Mesenchymal stem cell (in vitro differentiated cells and primary cell): ENCODE data around the gene SLC9A8.

Source experiments
- DNase-seq: peaks from one replicate; pipeline ENCODE4 v3.0.0-alpha.2; 2013
- H2AFZ ChIP-seq: one replicate; pipeline ENCODE4 v1.6.1; 2013; ENCODE audit warnings: low read depth, mild to moderate bottlenecking, control low read depth, inconsistent platforms, low read length, moderate library complexity
- H2AK5ac ChIP-seq: 2 replicates; pipeline ENCODE4 v1.6.1; 2013; ENCODE audit warnings: low read length, moderate library complexity, mild to moderate bottlenecking, inconsistent platforms; ENCODE audit not compliant: severe bottlenecking
- H2BK120ac ChIP-seq: one replicate; pipeline ENCODE4 v1.6.1; 2013; ENCODE audit warnings: low read depth, mild to moderate bottlenecking, inconsistent platforms, low read length, moderate library complexity
- H2BK12ac ChIP-seq, 2 experiments: one replicate each; pipeline ENCODE4 v1.6.1; 2013; ENCODE audit warnings: inconsistent platforms in 2 of 2, low read length in 2 of 2, mild to moderate bottlenecking in 2 of 2, moderate library complexity in 2 of 2, control low read depth in 1 of 2
- H2BK15ac ChIP-seq: one replicate; pipeline ENCODE4 v1.6.1; 2013; ENCODE audit warnings: mild to moderate bottlenecking, low read depth, inconsistent platforms; ENCODE audit not compliant: poor library complexity, severe bottlenecking
- H2BK5ac ChIP-seq: 2 replicates; pipeline ENCODE4 v1.6.1; 2013; ENCODE audit warnings: low read depth, mild to moderate bottlenecking, low read length, control low read depth, inconsistent platforms; ENCODE audit not compliant: poor library complexity, severe bottlenecking
- H3K14ac ChIP-seq, 2 experiments: one replicate each; pipeline ENCODE4 v1.6.1; 2013; ENCODE audit warnings: inconsistent platforms in 2 of 2, low read length in 2 of 2, control low read depth in 1 of 2, mild to moderate bottlenecking in 1 of 2, moderate library complexity in 1 of 2
- H3K18ac ChIP-seq, 2 experiments: one replicate each; pipeline ENCODE4 v1.6.1; 2013; ENCODE audit warnings: inconsistent platforms in 2 of 2, low read length in 2 of 2, control low read depth in 1 of 2, low read depth in 1 of 2, mild to moderate bottlenecking in 1 of 2
- H3K23ac ChIP-seq, 2 experiments: one replicate each; pipeline ENCODE4 v1.6.1; 2013; ENCODE audit warnings: inconsistent platforms in 2 of 2, low read length in 2 of 2, mild to moderate bottlenecking in 2 of 2, moderate library complexity in 2 of 2, control low read depth in 1 of 2
- H3K27ac ChIP-seq: 2 replicates; pipeline ENCODE4 v1.5.1; 2013; ENCODE audit warnings: mild to moderate bottlenecking, moderate library complexity, low read length, control low read depth, inconsistent platforms; ENCODE audit not compliant: poor library complexity, severe bottlenecking
- H3K27me3 ChIP-seq, 2 experiments: 2 replicates each; pipeline versions ENCODE4 v1.6.1 to v1.7.0; 2013; ENCODE audit warnings: low read length in 2 of 2, mild to moderate bottlenecking in 2 of 2, moderate library complexity in 2 of 2, control low read depth in 1 of 2, inconsistent platforms in 1 of 2; ENCODE audit not compliant: control insufficient read depth in 1 of 2, insufficient read depth in 1 of 2
- H3K36me3 ChIP-seq, 2 experiments: 2 replicates each; pipeline versions ENCODE4 v1.6.1 to v1.7.0; 2013; ENCODE audit warnings: low read length in 2 of 2, control low read depth in 1 of 2, inconsistent platforms in 1 of 2, low read depth in 1 of 2, mild to moderate bottlenecking in 1 of 2; ENCODE audit not compliant: insufficient read depth in 2 of 2, control insufficient read depth in 1 of 2
- H3K4ac ChIP-seq, 2 experiments: one replicate each; pipeline ENCODE4 v1.6.1; 2013; ENCODE audit warnings: inconsistent platforms in 2 of 2, low read length in 2 of 2, mild to moderate bottlenecking in 2 of 2, moderate library complexity in 2 of 2, control low read depth in 1 of 2, low read depth in 1 of 2
- H3K4me1 ChIP-seq: 2 replicates; pipeline ENCODE4 v1.6.1; 2013; ENCODE audit warnings: low read depth, low read length, control low read depth; ENCODE audit not compliant: control insufficient read depth, insufficient read depth
- H3K4me2 ChIP-seq: 2 replicates; pipeline ENCODE4 v1.6.1; 2013; ENCODE audit warnings: low read length, mild to moderate bottlenecking, inconsistent platforms; ENCODE audit not compliant: poor library complexity, severe bottlenecking
- H3K4me3 ChIP-seq, 2 experiments: 2 replicates each; pipeline versions ENCODE4 v1.5.1 to v1.7.0; 2013; ENCODE audit warnings: low read length in 2 of 2, mild to moderate bottlenecking in 2 of 2, control low read depth in 1 of 2, low read depth in 1 of 2; ENCODE audit not compliant: insufficient read depth in 1 of 2
- H3K79me1 ChIP-seq: replicated peaks from 2 replicates; pipeline ENCODE4 v1.6.1; 2013; ENCODE audit warnings: mild to moderate bottlenecking, control low read depth, low read length, inconsistent platforms; ENCODE audit not compliant: poor library complexity, severe bottlenecking
- H3K9ac ChIP-seq: 2 replicates; pipeline ENCODE4 v1.7.0; 2013; ENCODE audit warnings: mild to moderate bottlenecking, low read length, moderate library complexity
- H3K9me3 ChIP-seq: 2 replicates; pipeline ENCODE4 v1.7.0; 2013; ENCODE audit warnings: mild to moderate bottlenecking, low read length; ENCODE audit not compliant: control insufficient read depth
- H4K8ac ChIP-seq: one replicate; pipeline ENCODE4 v1.6.1; 2013; ENCODE audit warnings: inconsistent platforms, mild to moderate bottlenecking, low read length, moderate library complexity
- H4K91ac ChIP-seq: one replicate; pipeline ENCODE4 v1.6.1; 2013; ENCODE audit warnings: mild to moderate bottlenecking, low read length, inconsistent platforms
- WGBS: methylation state at CpG from one replicate; pipeline ENCODE4 v1.1.7; 2013; ENCODE audit warnings: mixed read lengths; 5-methylcytosine and 5-hydroxymethylcytosine counted together

The SLC9A8 gene

DNA sequence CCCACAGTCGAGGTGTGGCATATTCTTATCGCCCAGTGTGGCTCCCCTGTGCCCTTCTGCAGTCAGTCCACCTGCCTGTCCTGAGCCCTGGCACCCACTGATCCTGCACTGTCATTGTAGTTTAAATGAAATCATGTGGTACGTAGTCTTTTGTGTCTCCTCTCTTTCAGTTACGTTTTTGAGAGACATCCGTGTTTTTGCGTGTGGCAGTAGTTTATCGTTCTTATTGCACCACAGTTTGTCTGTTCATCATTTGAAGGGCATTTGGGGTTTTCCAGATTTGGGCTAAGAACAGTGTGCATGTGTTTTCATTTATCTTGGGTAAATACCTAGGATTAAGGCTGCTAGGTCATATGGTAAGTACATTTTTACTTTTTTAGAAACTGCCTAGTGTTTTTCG is 53.4 kb downstream of the SLC9A8 start:
- no peak overlapping the region for H2BK15ac ChIP-seq
- no peak overlapping the region for H3K23ac ChIP-seq
- H2AK5ac ChIP-seq = no peak overlapping the region
- no peak overlapping the region for H3K14ac ChIP-seq
- no peak overlapping the region for H3K4ac ChIP-seq
- no peak for DNase-seq
- no peaks in the 10 kb centered on the region for H3K27me3 ChIP-seq
- WGBS = 95% methylated on average over 7 of the region's 8 CpGs
- H3K9ac ChIP-seq = peak overlapping the region; percentile 81
- H3K9me3 ChIP-seq = no peaks in the 10 kb centered on the region
- H3K4me2 ChIP-seq = no peak overlapping the region
- no peak overlapping the region for H2BK12ac ChIP-seq
- H3K4me1 ChIP-seq = peaks cover 2% of the 10 kb centered on the region
- no peak overlapping the region for H4K91ac ChIP-seq
- no peak overlapping the region for H2AFZ ChIP-seq
- H3K4me3 ChIP-seq = peak overlapping the region in 1 of 2 experiments; percentile 47
- H3K18ac ChIP-seq = no peak overlapping the region
- no peaks in the 10 kb centered on the region for H3K79me1 ChIP-seq
- no peak overlapping the region for H2BK120ac ChIP-seq
- no peak overlapping the region for H4K8ac ChIP-seq
- no peak overlapping the region for H2BK5ac ChIP-seq
- H3K27ac ChIP-seq = no peak overlapping the region
- peaks cover 14 to 41% of the 10 kb centered on the region in 2 experiments for H3K36me3 ChIP-seq

DNA sequence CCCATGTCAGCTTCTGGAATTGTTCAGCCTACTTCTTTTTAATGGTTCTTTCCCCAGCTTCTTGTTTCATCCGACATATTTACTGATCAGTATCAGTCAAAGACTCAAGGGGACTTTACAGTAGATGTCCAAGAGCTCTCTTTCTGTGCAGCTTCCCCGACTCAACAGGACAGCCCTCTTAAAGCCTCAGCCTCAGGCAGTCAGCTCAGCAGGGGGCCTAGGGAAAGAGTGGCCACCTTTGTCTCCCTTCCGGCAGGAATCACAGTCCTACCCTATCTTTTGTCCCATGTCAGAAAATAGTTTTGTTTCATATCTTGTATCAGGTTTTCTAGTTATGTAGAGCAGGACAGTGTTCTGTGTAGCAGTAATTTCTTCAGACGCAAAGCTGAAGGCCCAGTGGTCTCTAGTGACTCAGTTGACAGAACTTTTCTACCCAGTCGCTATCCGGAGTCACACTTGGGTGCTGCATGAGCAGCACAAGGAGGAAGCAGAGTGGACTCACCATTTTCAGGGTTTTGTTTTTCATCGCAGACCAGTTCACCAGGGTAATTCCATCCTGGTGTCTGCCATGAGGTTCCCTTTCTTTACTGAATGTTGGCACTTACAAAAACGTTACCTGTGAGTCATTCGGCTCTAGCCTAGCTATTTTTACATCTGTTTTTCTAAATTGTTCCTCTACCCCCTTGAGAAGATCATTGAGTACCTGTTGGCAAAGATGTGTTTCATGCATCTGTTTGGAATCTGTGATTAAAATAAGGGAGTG is 55.0 kb downstream of the SLC9A8 start:
- no peak overlapping the region for H3K4me2 ChIP-seq

DNA sequence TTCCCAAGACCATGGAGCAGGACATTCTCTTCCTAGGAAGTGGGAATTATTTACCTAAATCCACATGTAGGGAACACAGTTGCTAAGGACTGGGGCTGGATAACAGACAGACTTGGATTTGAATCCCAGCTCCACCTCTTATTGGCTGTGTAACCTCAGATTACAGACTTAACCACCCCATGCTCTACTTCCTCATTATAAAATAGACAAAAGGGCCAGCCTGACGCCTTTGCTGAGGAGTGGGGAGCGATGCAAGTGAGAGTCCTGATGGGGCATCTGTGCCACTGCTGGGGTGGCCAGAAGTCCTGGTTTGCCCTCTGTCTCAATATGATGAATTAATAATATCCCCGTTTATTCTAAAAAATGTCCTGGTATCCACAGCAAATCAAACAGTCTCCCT is 55.9 kb downstream of the SLC9A8 start:
- Histone ChIP-seq H2BK15ac (no peak overlapping the region), H4K8ac (no peak overlapping the region), H3K4me1 (peaks cover 2% of the 10 kb centered on the region), H2BK120ac (no peak overlapping the region), H3K4ac (no peak overlapping the region), H3K4me3 (no peak overlapping the region), H3K79me1 (no peaks in the 10 kb centered on the region), H4K91ac (no peak overlapping the region), H2AFZ (no peak overlapping the region), H3K9me3 (no peaks in the 10 kb centered on the region), H3K27me3 (no peaks in the 10 kb centered on the region), H3K27ac (no peak overlapping the region), H3K9ac (no peak overlapping the region), H3K18ac (no peak overlapping the region), H3K4me2 (no peak overlapping the region), H2BK5ac (no peak overlapping the region), H3K23ac (no peak overlapping the region), H2AK5ac (no peak overlapping the region), H3K14ac (no peak overlapping the region), H3K36me3 (peaks cover 18 to 43% of the 10 kb centered on the region in 2 experiments), H2BK12ac (no peak overlapping the region)
- no peak for DNase-seq
- WGBS = 96% methylated on average over 3 of the region's 3 CpGs

More for the DNA sequence above, 55.0 kb downstream of the SLC9A8 start:
- H3K4me1 ChIP-seq = peaks cover 2% of the 10 kb centered on the region
- H2BK120ac ChIP-seq = no peak overlapping the region
- no peak overlapping the region for H3K4me3 ChIP-seq
- no peak overlapping the region for H3K9ac ChIP-seq
- no peak overlapping the region for H2BK5ac ChIP-seq
- H3K18ac ChIP-seq = no peak overlapping the region
- no peak overlapping the region for H2BK15ac ChIP-seq
- H3K79me1 ChIP-seq = no peaks in the 10 kb centered on the region
- H3K4ac ChIP-seq = no peak overlapping the region
- DNase-seq = no peak
- peaks cover 18 to 43% of the 10 kb centered on the region in 2 experiments for H3K36me3 ChIP-seq
- no peak overlapping the region for H2AK5ac ChIP-seq
- no peak overlapping the region for H3K14ac ChIP-seq
- no peaks in the 10 kb centered on the region for H3K9me3 ChIP-seq
- H2AFZ ChIP-seq = no peak overlapping the region
- H3K27me3 ChIP-seq = no peaks in the 10 kb centered on the region
- no peak overlapping the region for H2BK12ac ChIP-seq
- no peak overlapping the region for H3K27ac ChIP-seq
- WGBS = 85% methylated on average over 8 of the region's 9 CpGs
- no peak overlapping the region for H3K23ac ChIP-seq
- H4K91ac ChIP-seq = no peak overlapping the region
- H4K8ac ChIP-seq = no peak overlapping the region

DNA sequence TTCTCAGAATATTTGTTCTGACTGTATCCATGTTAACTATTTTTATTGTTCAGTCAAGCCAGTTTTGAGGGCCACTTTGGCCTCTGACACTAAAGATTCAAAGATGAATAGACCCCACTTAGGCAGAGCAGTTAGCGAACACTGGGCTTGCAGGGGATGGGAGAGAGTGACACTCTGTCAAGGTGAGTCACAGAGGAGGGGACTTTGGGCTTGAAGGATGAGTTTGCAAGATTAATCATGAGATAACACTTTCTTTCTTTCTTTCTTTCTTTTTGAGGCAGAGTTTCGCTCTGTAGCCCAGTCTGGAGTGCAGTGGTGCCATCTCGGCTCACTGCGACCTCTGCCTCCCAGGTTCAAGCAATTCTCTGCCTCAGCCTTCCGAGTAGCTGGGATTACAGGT is 56.3 kb downstream of the SLC9A8 start:
- Histone ChIP-seq H3K4ac (no peak overlapping the region), H3K9me3 (no peaks in the 10 kb centered on the region), H2BK5ac (no peak overlapping the region), H2BK15ac (no peak overlapping the region), H3K79me1 (no peaks in the 10 kb centered on the region), H3K18ac (no peak overlapping the region), H4K91ac (no peak overlapping the region), H3K27me3 (no peaks in the 10 kb centered on the region), H4K8ac (no peak overlapping the region), H2BK12ac (no peak overlapping the region), H2AK5ac (no peak overlapping the region), H3K23ac (no peak overlapping the region), H3K14ac (no peak overlapping the region), H3K4me3 (no peak overlapping the region), H3K27ac (no peak overlapping the region), H2BK120ac (no peak overlapping the region), H3K4me2 (no peak overlapping the region), H3K36me3 (peaks cover 18 to 43% of the 10 kb centered on the region in 2 experiments), H3K9ac (no peak overlapping the region), H3K4me1 (peaks cover 2% of the 10 kb centered on the region), H2AFZ (no peak overlapping the region)
- DNase-seq = no peak
- 97% methylated on average over 4 of the region's 5 CpGs for WGBS
